Bronchial epithelial cell (primary cell): ENCODE measurements around the gene KRT1. TPM values are rescaled to one million over a fixed set of nuclear protein-coding genes. Genes with fewer than 3 reads are reported as not detected.
A peak's percentile ranks its signal among the peaks of the same experiment; 100 is the strongest.

Experiments used
- DNase-seq: peaks from one replicate; pipeline ENCODE4 v3.0.0-alpha.2; 2010; ENCODE audit warnings: low read depth
- FAIRE-seq: peaks from 2 replicates; lab custom pipeline; 2011; peaks lifted over from hg19 to GRCh38; lab: Jason Lieb, UNC
- H3K27me3 ChIP-seq: 2 replicates; pipeline ENCODE4 v1.5.1; 2011; ENCODE audit warnings: low read length; ENCODE audit not compliant: control insufficient read depth, insufficient read depth
- H3K36me3 ChIP-seq: 2 replicates; pipeline ENCODE4 v1.5.1; 2011; ENCODE audit warnings: low read length; ENCODE audit not compliant: control insufficient read depth, insufficient read depth
- H3K4me3 ChIP-seq: 2 replicates; pipeline ENCODE4 v1.5.1; 2011; ENCODE audit warnings: mild to moderate bottlenecking, low read depth, low read length, control low read depth
- CTCF ChIP-seq: IDR thresholded peaks from 2 replicates; pipeline ENCODE4 v1.5.1; 2011; ENCODE audit warnings: mild to moderate bottlenecking, moderate library complexity, low read length, control low read depth, inconsistent platforms; ENCODE audit not compliant: insufficient read depth, severe bottlenecking
- total RNA-seq: library from RNA; depleted of rRNA; stranded (reverse); fragments of >200 nt; gene quantifications from 2 replicates; pipeline ENCODE4 v1.2.1, GENCODE V29; 2014

KRT1 gene
- total RNA-seq, 1 donor from 2014 or later: not detected

- H3K27me3 ChIP-seq: peaks cover 10% of the 10 kb centered on the region
Measured at GRCh38 chr12:52689239-52689638, 9.0 kb upstream of the KRT1 start.

GRCh38 chr12:52688481-52688880 is 8.3 kb upstream of the KRT1 start:
- Histone ChIP-seq H3K36me3 (no peaks in the 10 kb centered on the region), H3K4me3 (no peak overlapping the region), H3K27me3 (peaks cover 15% of the 10 kb centered on the region)
- DNase-seq (no peak), FAIRE-seq (no peak)
- no peak for TF ChIP-seq CTCF

More at GRCh38 chr12:52689239-52689638, 9.0 kb upstream of the KRT1 start:
- TF ChIP-seq CTCF: no peak
- Histone ChIP-seq H3K36me3 (no peaks in the 10 kb centered on the region), H3K4me3 (no peak overlapping the region)
- no peak for DNase-seq
- no peak for FAIRE-seq

GRCh38 chr12:52687497-52688385 is 7.5 kb upstream of the KRT1 start:
- Histone ChIP-seq H3K27me3 (peaks cover 15% of the 10 kb centered on the region), H3K36me3 (no peaks in the 10 kb centered on the region)
- no peak for TF ChIP-seq CTCF

GRCh38 chr12:52686756-52687487 is 6.7 kb upstream of the KRT1 start:
- TF ChIP-seq CTCF: no peak
- Histone ChIP-seq H3K4me3 (no peak overlapping the region), H3K36me3 (no peaks in the 10 kb centered on the region), H3K27me3 (peaks cover 10% of the 10 kb centered on the region)
- no peak for DNase-seq
- no peak for FAIRE-seq

More at GRCh38 chr12:52687497-52688385, 7.5 kb upstream of the KRT1 start:
- peak; percentile 99 for FAIRE-seq
- H3K4me3 ChIP-seq: no peak overlapping the region
- DNase-seq: peak; percentile 87

GRCh38 chr12:52686063-52686462 is 5.9 kb upstream of the KRT1 start:
- Histone ChIP-seq H3K27me3 (peaks cover 9% of the 10 kb centered on the region), H3K4me3 (no peak overlapping the region), H3K36me3 (no peaks in the 10 kb centered on the region)
- DNase-seq: no peak
- FAIRE-seq: no peak
- no peak for TF ChIP-seq CTCF
